GM19240 (cell line): ENCODE data around the gene PFKFB3.
A peak's percentile ranks its signal among the peaks of the same experiment; 100 is the strongest.

ENCODE experiments used
- DNase-seq: peaks from one replicate; pipeline ENCODE4 v3.0.0; 2011; ENCODE audit warnings: low spot score; ENCODE audit not compliant: insufficient read length

The PFKFB3 gene

DNA sequence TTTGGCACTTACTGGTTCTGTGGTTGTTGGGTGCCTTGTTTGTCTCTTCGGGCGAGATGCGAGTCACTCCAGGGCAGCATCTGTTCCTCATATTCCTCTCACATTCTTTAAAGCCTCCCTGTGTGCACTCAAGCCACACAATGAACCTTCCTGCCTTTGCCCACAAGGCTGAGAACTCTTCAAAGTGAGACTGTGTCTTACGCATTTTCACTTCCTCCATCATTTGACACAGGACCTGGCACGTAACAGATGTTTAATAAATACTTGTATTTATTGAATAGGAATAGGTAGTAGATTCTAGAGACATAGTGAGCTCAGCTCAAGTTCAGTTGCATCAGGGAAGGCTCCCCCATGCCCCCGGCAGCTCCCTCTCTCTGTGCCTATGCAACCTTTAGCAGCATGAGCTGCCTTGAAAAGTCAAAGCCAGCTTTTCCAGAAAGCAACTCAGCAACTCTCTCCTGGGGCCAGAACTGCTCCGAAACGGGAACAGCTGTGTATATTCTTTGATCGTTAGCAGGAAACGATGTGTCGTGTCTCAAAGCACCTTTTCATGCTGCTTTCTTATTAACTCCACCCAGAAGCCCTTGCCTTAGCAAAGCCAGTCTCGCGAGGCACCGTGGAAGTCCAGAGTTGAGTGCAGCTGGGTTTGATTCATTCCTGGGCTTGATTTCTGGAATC lies 97.5 kb downstream of the PFKFB3 start:
- DNase-seq = peak; percentile 32

DNA sequence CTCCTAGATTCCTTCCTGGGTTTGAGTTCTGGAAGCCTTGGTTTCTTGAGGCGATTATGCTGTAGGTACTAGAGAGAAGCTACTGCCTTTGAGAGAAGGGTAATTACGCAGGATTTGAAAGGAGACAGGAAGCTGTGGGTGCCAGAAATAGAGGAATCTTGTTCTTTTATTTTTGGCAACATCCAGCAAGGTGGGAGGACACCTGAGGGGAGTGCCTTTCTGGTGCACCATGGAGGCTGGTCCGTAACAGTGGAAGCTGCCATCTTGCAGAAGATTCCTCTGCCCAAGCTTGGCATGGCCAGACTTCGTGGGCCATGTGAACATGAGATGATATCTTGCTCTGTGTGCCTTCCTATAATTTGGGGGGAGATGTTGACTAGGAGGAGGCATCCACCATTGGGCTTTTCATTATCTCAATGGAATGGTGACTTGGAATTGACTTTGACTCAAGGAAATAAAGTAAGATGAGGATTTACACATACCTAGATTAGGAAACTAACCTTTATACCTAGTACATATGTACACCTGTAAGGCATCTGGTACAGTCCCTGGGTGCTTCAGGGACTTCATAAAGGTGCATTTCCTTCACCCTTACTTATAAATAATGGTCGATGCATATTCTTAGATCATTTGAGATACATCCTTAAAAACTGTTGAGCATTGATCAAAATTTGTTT lies 98.2 kb downstream of the PFKFB3 start:
- no peak for DNase-seq

DNA sequence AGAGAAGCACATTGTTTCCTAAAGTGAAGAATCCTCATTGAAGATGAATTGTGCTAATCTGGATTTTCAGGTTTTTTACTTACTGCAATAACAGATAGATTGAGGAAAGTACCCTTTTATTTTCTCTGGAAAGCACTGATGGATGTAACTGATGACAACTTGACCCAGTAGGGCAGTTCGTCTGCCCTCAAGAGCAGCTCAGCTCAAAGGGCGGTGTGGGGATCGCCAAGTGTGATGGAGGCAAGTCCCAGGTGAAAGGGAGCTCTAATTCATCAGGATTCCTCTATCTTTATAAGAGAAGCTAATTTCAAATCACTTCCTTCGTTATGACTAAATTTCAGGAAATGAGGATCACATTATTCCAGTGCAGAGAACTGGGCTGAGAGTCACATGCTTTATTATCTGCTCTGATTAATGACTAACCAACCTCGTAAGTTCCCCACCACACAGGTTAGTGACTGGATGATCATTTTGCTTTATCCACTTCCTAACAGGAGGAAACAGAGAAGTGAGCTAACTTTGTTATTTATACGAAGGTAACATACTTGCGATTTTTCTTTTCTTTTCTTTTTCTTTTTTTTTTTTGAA lies 98.8 kb downstream of the PFKFB3 start:
- no peak for DNase-seq
